ENCODE data around the gene DLGAP3. TPM values are rescaled to one million over a fixed set of nuclear protein-coding genes. Genes with fewer than 3 reads are reported as not detected.

DLGAP3 gene
- polyA plus RNA-seq, 2 of the 4 experiments (the other 2 are of a cell fraction): 0.05 TPM; not detected in 1

- DNase-seq (ENCODE audit: low read depth in 1 of 2, low spot score in 1 of 2) (peak in 1 of 2 experiments; percentile 15), FAIRE-seq (no peak), ATAC-seq (peak; percentile 73 to 86)
- ChIA-PET CTCF (interaction anchor here (1.2 to 2.6 kb wide), 2 partner anchors 19 to 26 kb away, joined by 3 to 17 read pairs; partner anchors contain the start of gene SMIM12), POLR2A (no interaction called here)
- WGBS (ENCODE audit: missing lambda C conversion rate): no CpG with 5 or more reads among the region's 80 CpGs
- H3K4me1 ChIP-seq: no peaks in the 10 kb centered on the region
- H3K4me3 ChIP-seq: peak overlapping the region; percentile 45
- peaks cover 7% of the 10 kb centered on the region; the same call in 1 of the 3 replicates for H3K9me3 ChIP-seq
- H3K4me2 ChIP-seq: peak overlapping the region; percentile 81
- no peak for TF ChIP-seq ZNF302 (CRISPR knock-in tag; IDR thresholded peaks at IDR 0.05)
- TF ChIP-seq CBX8 (IDR thresholded peaks at IDR 0.05): no peak
- TF ChIP-seq RCOR1 (IDR thresholded peaks at IDR 0.05; ENCODE audit: low read depth, low read length): no peak
- no peak for TF ChIP-seq RARB (CRISPR knock-in tag; IDR thresholded peaks at IDR 0.05)
- TF ChIP-seq CHD4 (IDR thresholded peaks at IDR 0.05; ENCODE audit: borderline replicate concordance): no peak
- TF ChIP-seq, protein P1, sequence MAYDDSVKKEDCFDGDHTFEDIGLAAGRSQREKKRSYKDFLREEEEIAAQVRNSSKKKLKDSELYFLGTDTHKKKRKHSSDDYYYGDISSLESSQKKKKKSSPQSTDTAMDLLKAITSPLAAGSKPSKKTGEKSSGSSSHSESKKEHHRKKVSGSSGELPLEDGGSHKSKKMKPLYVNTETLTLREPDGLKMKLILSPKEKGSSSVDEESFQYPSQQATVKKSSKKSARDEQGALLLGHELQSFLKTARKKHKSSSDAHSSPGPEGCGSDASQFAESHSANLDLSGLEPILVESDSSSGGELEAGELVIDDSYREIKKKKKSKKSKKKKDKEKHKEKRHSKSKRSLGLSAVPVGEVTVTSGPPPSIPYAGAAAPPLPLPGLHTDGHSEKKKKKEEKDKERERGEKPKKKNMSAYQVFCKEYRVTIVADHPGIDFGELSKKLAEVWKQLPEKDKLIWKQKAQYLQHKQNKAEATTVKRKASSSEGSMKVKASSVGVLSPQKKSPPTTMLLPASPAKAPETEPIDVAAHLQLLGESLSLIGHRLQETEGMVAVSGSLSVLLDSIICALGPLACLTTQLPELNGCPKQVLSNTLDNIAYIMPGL (CRISPR knock-in tag; IDR thresholded peaks at IDR 0.05; ENCODE audit: borderline replicate concordance): no peak
- TF ChIP-seq CHD2 (IDR thresholded peaks at IDR 0.05; ENCODE audit: low read length, partially characterized antibody): no peak
- no peak for TF ChIP-seq HEYL (CRISPR knock-in tag; IDR thresholded peaks at IDR 0.05)
- TF ChIP-seq HES2 (IDR thresholded peaks at IDR 0.05): no peak
- TF ChIP-seq CEBPB (IDR thresholded peaks at IDR 0.05): no peak
- TF ChIP-seq NPAS2 (CRISPR knock-in tag; IDR thresholded peaks at IDR 0.05; ENCODE audit: borderline replicate concordance): no peak
- no peak for TF ChIP-seq RAD21 (conservative IDR thresholded peaks at IDR 0.05 in 1 of 2, IDR thresholded peaks at IDR 0.05 in 1 of 2)
- TF ChIP-seq HDAC2 (IDR thresholded peaks at IDR 0.05): no peak
- TF ChIP-seq HOXB13 (CRISPR knock-in tag; IDR thresholded peaks at IDR 0.05; ENCODE audit: low read depth): no peak
- TF ChIP-seq HOXA7 (CRISPR knock-in tag; IDR thresholded peaks at IDR 0.05): no peak
- H3K27ac ChIP-seq: no peak overlapping the region
These were observed 43.8 kb downstream of the DLGAP3 start for GRCh38 chr1:34885405-34886247.

DNA sequence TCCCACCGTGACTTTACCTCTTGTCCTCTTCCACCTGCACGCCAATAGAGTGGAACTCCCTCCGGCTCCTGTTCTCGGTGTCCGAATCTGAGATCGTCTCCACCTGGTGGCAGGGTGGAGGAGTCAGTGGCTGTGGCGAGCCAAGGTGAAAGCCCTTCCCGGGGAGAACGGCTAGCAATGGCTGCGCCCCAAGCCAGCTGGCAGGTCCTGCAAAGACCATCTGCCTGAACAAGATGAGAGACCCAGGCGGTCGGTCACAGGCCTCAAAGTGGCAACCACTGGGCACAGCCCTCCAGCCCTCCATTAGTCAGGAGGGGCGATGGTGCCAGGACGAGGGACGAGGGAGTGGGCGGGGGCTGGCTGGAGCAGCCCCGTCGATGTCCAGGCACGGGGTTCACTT is 44.5 kb downstream of the DLGAP3 start:
- ATAC-seq: peak; percentile 81 to 83
- H3K27ac ChIP-seq: no peak overlapping the region
- peaks cover 7% of the 10 kb centered on the region; the same call in 1 of the 3 replicates for H3K9me3 ChIP-seq
- ChIA-PET POLR2A (no interaction called here), CTCF (interaction anchor here (1.2 to 2.6 kb wide), 3 partner anchors 18 to 32 kb away, joined by 3 to 17 read pairs (median 4); partner anchors contain the start of gene SMIM12)
- 9% methylated on average over 4 of the region's 19 CpGs for WGBS (ENCODE audit: missing lambda C conversion rate)
- TF ChIP-seq CBX8 (IDR thresholded peaks at IDR 0.05) (no peak), CTCF (IDR thresholded peaks at IDR 0.05) (no peak), ZFP36 (IDR thresholded peaks at IDR 0.05; ENCODE audit: borderline replicate concordance, partially characterized antibody) (no peak), POLR2A (IDR thresholded peaks at IDR 0.05; ENCODE audit: low read length) (no peak), FOSL2 (IDR thresholded peaks at IDR 0.05) (no peak), FOSL2 (CRISPR knock-in tag; IDR thresholded peaks at IDR 0.05) (no peak), RAD21 (conservative IDR thresholded peaks at IDR 0.05 in 1 of 2, IDR thresholded peaks at IDR 0.05 in 1 of 2) (no peak), ELK1 (IDR thresholded peaks at IDR 0.05; ENCODE audit: low read depth, low read length) (no peak), ZNF302 (CRISPR knock-in tag; IDR thresholded peaks at IDR 0.05) (no peak), BHLHE40 (IDR thresholded peaks at IDR 0.05; ENCODE audit: low read depth, low read length) (no peak), EP300 (IDR thresholded peaks at IDR 0.05) (no peak), NFE2L2 (conservative IDR thresholded peaks at IDR 0.05; ENCODE audit: low read length) (no peak), PHF8 (IDR thresholded peaks at IDR 0.05; ENCODE audit: borderline replicate concordance, low read depth) (no peak), EHF (CRISPR knock-in tag; IDR thresholded peaks at IDR 0.05) (no peak), HEYL (CRISPR knock-in tag; IDR thresholded peaks at IDR 0.05) (no peak), CEBPB (IDR thresholded peaks at IDR 0.05) (no peak), E2F6 (IDR thresholded peaks at IDR 0.05; ENCODE audit: borderline replicate concordance, low read depth) (no peak), ESRRA (IDR thresholded peaks at IDR 0.05; ENCODE audit: borderline replicate concordance, low read length) (no peak)
- DNase-seq (ENCODE audit: low read depth in 1 of 2, low spot score in 1 of 2): peak; percentile 16 to 32
- peak overlapping the region; percentile 81 for H3K4me2 ChIP-seq
- H3K4me3 ChIP-seq: peak overlapping the region; percentile 45
- no peak for FAIRE-seq
- H3K4me1 ChIP-seq: no peaks in the 10 kb centered on the region

Measured in A549 (cell line).